Measurements from ENCODE around the gene FOXP1.
A peak's percentile ranks its signal among the peaks of the same experiment; 100 is the strongest.

FOXP1 gene

GRCh38 chr3:71146673-71147072, 436.9 kb downstream of the FOXP1 start:
- no peak for DNase-seq (ENCODE audit: low read depth)

GRCh38 chr3:71145954-71146353, 437.6 kb downstream of the FOXP1 start:
- no peak for DNase-seq (ENCODE audit: low read depth)

GRCh38 chr3:71144525-71145253, 438.8 kb downstream of the FOXP1 start:
- no peak for DNase-seq (ENCODE audit: low read depth)

GRCh38 chr3:71143493-71143892, 440.0 kb downstream of the FOXP1 start:
- DNase-seq (ENCODE audit: low read depth): no peak

- DNase-seq (ENCODE audit: low read depth): no peak
These were observed 440.9 kb downstream of the FOXP1 start for GRCh38 chr3:71142441-71143161.

GRCh38 chr3:71140477-71140876, 443.1 kb downstream of the FOXP1 start:
- no peak for DNase-seq (ENCODE audit: low read depth)

- DNase-seq (ENCODE audit: low read depth): no peak
These were observed 444.0 kb downstream of the FOXP1 start for GRCh38 chr3:71139496-71139895.

GRCh38 chr3:71138410-71138809, 445.1 kb downstream of the FOXP1 start:
- DNase-seq (ENCODE audit: low read depth): no peak

GRCh38 chr3:71136276-71136675, 447.3 kb downstream of the FOXP1 start:
- no peak for DNase-seq (ENCODE audit: low read depth)

- no peak for DNase-seq (ENCODE audit: low read depth)
These were observed 448.0 kb downstream of the FOXP1 start for GRCh38 chr3:71135373-71136088.

GRCh38 chr3:71134521-71134920, 449.0 kb downstream of the FOXP1 start:
- DNase-seq (ENCODE audit: low read depth): no peak

- DNase-seq (ENCODE audit: low read depth): no peak
These were observed 449.7 kb downstream of the FOXP1 start for GRCh38 chr3:71133865-71134264.

- DNase-seq (ENCODE audit: low read depth): no peak
These were observed 450.4 kb downstream of the FOXP1 start for GRCh38 chr3:71132995-71133730.

GRCh38 chr3:71131375-71132314, 451.9 kb downstream of the FOXP1 start:
- no peak for DNase-seq (ENCODE audit: low read depth)

- no peak for DNase-seq (ENCODE audit: low read depth)
These were observed 452.8 kb downstream of the FOXP1 start for GRCh38 chr3:71130471-71131374.

GRCh38 chr3:71129611-71130431, 453.7 kb downstream of the FOXP1 start:
- DNase-seq (ENCODE audit: low read depth): peak; percentile 33

- DNase-seq (ENCODE audit: low read depth): no peak
These were observed 454.6 kb downstream of the FOXP1 start for GRCh38 chr3:71128961-71129360.

GRCh38 chr3:71127844-71128243, 455.7 kb downstream of the FOXP1 start:
- no peak for DNase-seq (ENCODE audit: low read depth)
